Measurements from ENCODE around the gene CFAP74. TPM values are rescaled to one million over a fixed set of nuclear protein-coding genes. Genes with fewer than 3 reads are reported as not detected.

Gene CFAP74
- total and polyA plus RNA-seq, 9 of the 15 experiments (the other 6 are each of a cell fraction or from before 2014, with no cell fraction given): 0.03 to 0.15 (median 0.05) TPM; not detected in 6

DNA sequence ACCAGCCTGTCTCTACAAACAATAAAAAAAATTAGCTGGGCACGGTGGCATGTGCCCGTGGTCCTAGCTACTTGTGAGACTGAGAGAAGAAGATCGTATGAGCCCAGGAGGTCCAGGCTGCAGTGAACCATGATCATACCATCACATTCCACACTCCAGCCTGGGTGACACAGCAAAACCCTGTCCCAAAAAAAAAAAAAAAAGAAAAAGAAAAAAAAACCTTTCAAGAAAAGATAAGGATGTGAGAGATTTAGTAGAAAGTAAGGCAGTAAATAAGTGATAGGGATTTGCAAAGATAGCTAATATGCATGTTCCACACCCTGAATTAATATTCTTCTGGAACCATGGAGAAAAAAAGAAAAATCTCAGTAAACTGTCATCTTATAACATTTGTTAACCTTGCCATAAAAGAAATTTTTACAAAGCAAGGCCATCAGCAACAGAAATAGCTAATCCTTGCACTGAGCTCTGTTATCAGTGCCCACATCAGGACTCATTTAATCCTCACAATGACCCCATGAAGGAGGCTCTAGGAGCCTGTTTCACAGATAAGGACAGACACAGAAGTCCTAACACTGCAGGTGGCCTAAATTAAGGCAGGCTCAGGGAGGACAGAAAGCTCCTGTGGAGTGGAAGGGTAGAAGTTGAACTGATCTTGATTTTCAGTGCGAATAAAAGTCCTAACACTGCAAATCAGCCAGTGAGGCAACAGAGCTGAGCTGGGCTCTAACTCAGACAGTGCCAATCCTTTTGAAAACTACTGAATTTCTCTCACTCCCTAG is 120.3 kb downstream of the CFAP74 start (continued):
- TF ChIP-seq PTTG1 (tag; IDR thresholded peaks at IDR 0.05; ENCODE audit: low read depth) (no peak), NRF1 (conservative IDR thresholded peaks at IDR 0.05 in 1 of 2, IDR thresholded peaks at IDR 0.05 in 1 of 2) (peak; percentile 37 to 45; a peak in 2 of 4 replicates), ZNF175 (CRISPR knock-in tag; IDR thresholded peaks at IDR 0.05; ENCODE audit: low read depth) (no peak), MAZ (CRISPR knock-in tag; conservative IDR thresholded peaks at IDR 0.05 in 1 of 2, IDR thresholded peaks at IDR 0.05 in 1 of 2) (peak in 1 of 2 experiments; percentile 45; a peak in 1 of 4 replicates), RCOR1 (IDR thresholded peaks at IDR 0.05; ENCODE audit: borderline replicate concordance in 1 of 2, low read depth in 2 of 2, low read length in 2 of 2) (peak; percentile 87 to 99; a peak in 3 of 4 replicates), NCOA1 (IDR thresholded peaks at IDR 0.05; ENCODE audit: low read depth) (peak; percentile 61), NFE2 (IDR thresholded peaks at IDR 0.05; ENCODE audit: low read depth) (peak; percentile 79), MTA2 (IDR thresholded peaks at IDR 0.05; ENCODE audit: low read depth) (peak; percentile 78), NR2C2 (CRISPR knock-in tag; IDR thresholded peaks at IDR 0.05) (no peak), NR2C2 (tag; IDR thresholded peaks at IDR 0.05) (peak; percentile 53; the same call in 1 of the 2 replicates), BCOR (IDR thresholded peaks at IDR 0.05) (peak; percentile 68; the same call in 1 of the 2 replicates), MCM7 (IDR thresholded peaks at IDR 0.05) (no peak), SOX6 (IDR thresholded peaks at IDR 0.05) (peak; percentile 93), ZNF408 (CRISPR knock-in tag; IDR thresholded peaks at IDR 0.05; ENCODE audit: low read depth) (no peak), NUFIP1 (IDR thresholded peaks at IDR 0.05; ENCODE audit: partially characterized antibody) (no peak), TBL1XR1 (IDR thresholded peaks at IDR 0.05; ENCODE audit: low read length in 2 of 2) (peak in 1 of 2 experiments; percentile 61; a peak in 1 of 4 replicates), ZNF445 (CRISPR knock-in tag; IDR thresholded peaks at IDR 0.05; ENCODE audit: low read depth) (no peak), ATF1 (CRISPR knock-in tag; IDR thresholded peaks at IDR 0.05) (no peak), ATF1 (tag; IDR thresholded peaks at IDR 0.05) (peak; percentile 22; the same call in 1 of the 2 replicates), ARNT (IDR thresholded peaks at IDR 0.05) (0 out of 4 replicates have a peak, but pooled peaks have one; percentile 54 to 69), TAL1 (IDR thresholded peaks at IDR 0.05) (peak; percentile 92), ZNF316 (IDR thresholded peaks at IDR 0.05) (peak; percentile 84)
- TF ChIP-seq, protein P1, sequence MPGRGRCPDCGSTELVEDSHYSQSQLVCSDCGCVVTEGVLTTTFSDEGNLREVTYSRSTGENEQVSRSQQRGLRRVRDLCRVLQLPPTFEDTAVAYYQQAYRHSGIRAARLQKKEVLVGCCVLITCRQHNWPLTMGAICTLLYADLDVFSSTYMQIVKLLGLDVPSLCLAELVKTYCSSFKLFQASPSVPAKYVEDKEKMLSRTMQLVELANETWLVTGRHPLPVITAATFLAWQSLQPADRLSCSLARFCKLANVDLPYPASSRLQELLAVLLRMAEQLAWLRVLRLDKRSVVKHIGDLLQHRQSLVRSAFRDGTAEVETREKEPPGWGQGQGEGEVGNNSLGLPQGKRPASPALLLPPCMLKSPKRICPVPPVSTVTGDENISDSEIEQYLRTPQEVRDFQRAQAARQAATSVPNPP (IDR thresholded peaks at IDR 0.05; ENCODE audit: borderline replicate concordance, insufficient read depth, insufficient read length): no peak
- TF ChIP-seq, protein P2, sequence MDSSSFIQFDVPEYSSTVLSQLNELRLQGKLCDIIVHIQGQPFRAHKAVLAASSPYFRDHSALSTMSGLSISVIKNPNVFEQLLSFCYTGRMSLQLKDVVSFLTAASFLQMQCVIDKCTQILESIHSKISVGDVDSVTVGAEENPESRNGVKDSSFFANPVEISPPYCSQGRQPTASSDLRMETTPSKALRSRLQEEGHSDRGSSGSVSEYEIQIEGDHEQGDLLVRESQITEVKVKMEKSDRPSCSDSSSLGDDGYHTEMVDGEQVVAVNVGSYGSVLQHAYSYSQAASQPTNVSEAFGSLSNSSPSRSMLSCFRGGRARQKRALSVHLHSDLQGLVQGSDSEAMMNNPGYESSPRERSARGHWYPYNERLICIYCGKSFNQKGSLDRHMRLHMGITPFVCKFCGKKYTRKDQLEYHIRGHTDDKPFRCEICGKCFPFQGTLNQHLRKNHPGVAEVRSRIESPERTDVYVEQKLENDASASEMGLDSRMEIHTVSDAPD (CRISPR knock-in tag; IDR thresholded peaks at IDR 0.05): no peak
- TF ChIP-seq, protein P3, sequence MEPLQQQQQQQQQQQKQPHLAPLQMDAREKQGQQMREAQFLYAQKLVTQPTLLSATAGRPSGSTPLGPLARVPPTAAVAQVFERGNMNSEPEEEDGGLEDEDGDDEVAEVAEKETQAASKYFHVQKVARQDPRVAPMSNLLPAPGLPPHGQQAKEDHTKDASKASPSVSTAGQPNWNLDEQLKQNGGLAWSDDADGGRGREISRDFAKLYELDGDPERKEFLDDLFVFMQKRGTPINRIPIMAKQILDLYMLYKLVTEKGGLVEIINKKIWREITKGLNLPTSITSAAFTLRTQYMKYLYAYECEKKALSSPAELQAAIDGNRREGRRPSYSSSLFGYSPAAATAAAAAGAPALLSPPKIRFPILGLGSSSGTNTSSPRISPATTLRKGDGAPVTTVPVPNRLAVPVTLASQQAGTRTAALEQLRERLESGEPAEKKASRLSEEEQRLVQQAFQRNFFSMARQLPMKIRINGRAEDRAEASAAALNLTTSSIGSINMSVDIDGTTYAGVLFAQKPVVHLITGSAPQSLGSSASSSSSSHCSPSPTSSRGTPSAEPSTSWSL (CRISPR knock-in tag; IDR thresholded peaks at IDR 0.05; ENCODE audit: borderline replicate concordance): no peak
- TF ChIP-seq, protein P4, sequence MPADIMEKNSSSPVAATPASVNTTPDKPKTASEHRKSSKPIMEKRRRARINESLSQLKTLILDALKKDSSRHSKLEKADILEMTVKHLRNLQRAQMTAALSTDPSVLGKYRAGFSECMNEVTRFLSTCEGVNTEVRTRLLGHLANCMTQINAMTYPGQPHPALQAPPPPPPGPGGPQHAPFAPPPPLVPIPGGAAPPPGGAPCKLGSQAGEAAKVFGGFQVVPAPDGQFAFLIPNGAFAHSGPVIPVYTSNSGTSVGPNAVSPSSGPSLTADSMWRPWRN (IDR thresholded peaks at IDR 0.05; ENCODE audit: low read depth): peak; percentile 86; the same call in 1 of the 2 replicates
